ENCODE measurements around the gene CHPT1.

The CHPT1 gene

DNA sequence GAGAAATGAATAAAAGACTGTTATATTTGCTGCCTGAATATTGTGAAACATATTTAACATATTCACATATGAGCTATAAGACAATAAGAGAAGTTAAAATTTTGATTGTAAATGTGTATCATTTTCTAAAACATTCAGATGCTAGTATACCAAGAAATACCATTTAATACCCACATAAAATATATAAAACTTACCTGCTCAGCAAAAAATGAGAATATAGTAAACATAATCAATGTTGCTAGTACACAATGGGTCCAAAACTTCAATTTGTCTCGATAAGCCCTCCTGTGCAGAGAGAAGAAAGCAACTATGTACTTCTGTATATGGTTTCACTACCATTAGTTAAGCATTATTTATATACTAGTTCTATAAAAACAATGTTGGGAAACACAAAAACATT is 51.5 kb downstream of the CHPT1 start:
- no peak for TF ChIP-seq CTCF (IDR thresholded peaks at IDR 0.05; ENCODE audit: borderline replicate concordance, control extremely low read depth, extremely low read depth, insufficient read depth, missing control alignments)
- in situ Hi-C loops (cut with MboI; ENCODE audit: low sequenced_read_pairs, unreplicated experiment), result no loop called here
- no peak for DNase-seq (ENCODE audit: low spot score)

- TF ChIP-seq CTCF (IDR thresholded peaks at IDR 0.05; ENCODE audit: borderline replicate concordance, control extremely low read depth, extremely low read depth, insufficient read depth, missing control alignments), result no peak
- in situ Hi-C loops (cut with MboI; ENCODE audit: low sequenced_read_pairs, unreplicated experiment), result loop anchor here (25.0 kb wide), 1 partner anchor 337 kb away; the partner anchor contains the start of gene ARL1
- DNase-seq (ENCODE audit: low spot score), result no peak
Observed at GRCh38 chr12:101749657-101750056, 52.2 kb downstream of the CHPT1 start.

DNA sequence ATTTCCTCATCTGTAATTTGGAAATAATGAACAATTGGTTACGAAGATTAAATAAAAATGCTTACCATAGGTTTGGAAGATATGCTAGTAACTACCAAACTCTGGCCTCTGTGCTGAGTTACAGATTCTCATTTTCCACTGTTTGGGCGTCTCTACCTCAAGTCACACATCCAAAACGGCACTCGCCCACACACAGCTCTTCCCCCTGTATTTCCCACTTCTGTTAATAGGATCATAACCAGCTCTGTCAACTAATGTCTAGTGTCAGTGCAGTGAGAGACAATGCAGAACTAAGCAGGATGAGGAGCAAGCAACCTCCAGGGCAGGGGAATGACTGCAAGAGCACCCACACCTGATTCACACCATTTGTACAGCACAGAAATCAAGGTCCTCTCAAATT is 52.7 kb downstream of the CHPT1 start:
- TF ChIP-seq CTCF (IDR thresholded peaks at IDR 0.05; ENCODE audit: borderline replicate concordance, control extremely low read depth, extremely low read depth, insufficient read depth, missing control alignments), result no peak
- no peak for DNase-seq (ENCODE audit: low spot score)
- in situ Hi-C loops (cut with MboI; ENCODE audit: low sequenced_read_pairs, unreplicated experiment), result loop anchor here (25.0 kb wide), 1 partner anchor 338 kb away; the partner anchor contains the start of gene ARL1

- TF ChIP-seq CTCF (IDR thresholded peaks at IDR 0.05; ENCODE audit: borderline replicate concordance, control extremely low read depth, extremely low read depth, insufficient read depth, missing control alignments), result peak; percentile 48
- in situ Hi-C loops (cut with MboI; ENCODE audit: low sequenced_read_pairs, unreplicated experiment), result loop anchor here (10.0 to 25.0 kb wide), 2 partner anchors 265 to 347 kb away; partner anchors contain the start of gene ARL1
- peak; percentile 50 for DNase-seq (ENCODE audit: low spot score)
Observed at GRCh38 chr12:101759396-101760047, 62.1 kb downstream of the CHPT1 start.

GRCh38 chr12:101761350-101761749 is 63.9 kb downstream of the CHPT1 start:
- in situ Hi-C loops (cut with MboI; ENCODE audit: low sequenced_read_pairs, unreplicated experiment), result loop anchor here (10.0 to 25.0 kb wide), 2 partner anchors 267 to 349 kb away; partner anchors contain the start of gene ARL1
- DNase-seq (ENCODE audit: low spot score), result no peak

GRCh38 chr12:101761781-101762180 is 64.3 kb downstream of the CHPT1 start:
- in situ Hi-C loops (cut with MboI; ENCODE audit: low sequenced_read_pairs, unreplicated experiment), result loop anchor here (10.0 to 25.0 kb wide), 2 partner anchors 267 to 349 kb away; partner anchors contain the start of gene ARL1
- no peak for TF ChIP-seq CTCF (IDR thresholded peaks at IDR 0.05; ENCODE audit: borderline replicate concordance, control extremely low read depth, extremely low read depth, insufficient read depth, missing control alignments)
- DNase-seq (ENCODE audit: low spot score), result no peak

More at GRCh38 chr12:101761350-101761749, 63.9 kb downstream of the CHPT1 start:
- no peak for TF ChIP-seq CTCF (IDR thresholded peaks at IDR 0.05; ENCODE audit: borderline replicate concordance, control extremely low read depth, extremely low read depth, insufficient read depth, missing control alignments)
